ENCODE measurements around the gene BTF3L4.

DNA sequence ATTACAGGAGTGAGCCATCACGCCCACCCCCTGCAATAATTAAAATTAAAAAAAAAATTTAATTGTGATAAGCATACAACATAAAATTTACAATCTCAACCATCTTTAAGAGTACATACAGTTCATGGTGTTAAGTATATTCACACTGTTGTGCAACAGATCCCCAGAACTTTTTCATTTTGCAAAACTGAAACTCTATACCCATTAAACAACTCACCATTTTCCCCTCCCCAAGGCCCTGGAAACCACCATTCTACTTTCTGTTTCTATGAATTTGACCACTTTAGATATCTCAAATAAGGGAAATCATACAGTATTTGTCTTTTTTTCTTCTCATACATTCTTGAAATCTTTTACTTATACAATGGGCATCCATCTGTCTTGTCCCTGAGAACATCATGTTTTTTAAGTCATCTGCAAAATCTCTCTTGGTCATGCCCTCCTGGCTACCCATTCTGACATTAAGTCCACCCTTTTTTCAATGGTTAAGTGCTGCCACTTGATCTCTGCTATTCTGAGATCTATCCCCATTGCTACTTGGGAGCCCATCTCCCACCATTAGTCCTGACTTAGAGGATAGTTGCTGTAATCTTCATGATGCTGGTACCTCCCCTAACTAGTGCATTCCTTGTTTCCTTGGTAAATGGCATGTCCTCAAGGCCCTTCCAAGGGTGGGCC, 46.4 kb downstream of the BTF3L4 start:
- TF ChIP-seq, protein P1, sequence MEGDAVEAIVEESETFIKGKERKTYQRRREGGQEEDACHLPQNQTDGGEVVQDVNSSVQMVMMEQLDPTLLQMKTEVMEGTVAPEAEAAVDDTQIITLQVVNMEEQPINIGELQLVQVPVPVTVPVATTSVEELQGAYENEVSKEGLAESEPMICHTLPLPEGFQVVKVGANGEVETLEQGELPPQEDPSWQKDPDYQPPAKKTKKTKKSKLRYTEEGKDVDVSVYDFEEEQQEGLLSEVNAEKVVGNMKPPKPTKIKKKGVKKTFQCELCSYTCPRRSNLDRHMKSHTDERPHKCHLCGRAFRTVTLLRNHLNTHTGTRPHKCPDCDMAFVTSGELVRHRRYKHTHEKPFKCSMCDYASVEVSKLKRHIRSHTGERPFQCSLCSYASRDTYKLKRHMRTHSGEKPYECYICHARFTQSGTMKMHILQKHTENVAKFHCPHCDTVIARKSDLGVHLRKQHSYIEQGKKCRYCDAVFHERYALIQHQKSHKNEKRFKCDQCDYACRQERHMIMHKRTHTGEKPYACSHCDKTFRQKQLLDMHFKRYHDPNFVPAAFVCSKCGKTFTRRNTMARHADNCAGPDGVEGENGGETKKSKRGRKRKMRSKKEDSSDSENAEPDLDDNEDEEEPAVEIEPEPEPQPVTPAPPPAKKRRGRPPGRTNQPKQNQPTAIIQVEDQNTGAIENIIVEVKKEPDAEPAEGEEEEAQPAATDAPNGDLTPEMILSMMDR (IDR thresholded peaks at IDR 0.05): no peak
- TF ChIP-seq POLR2AphosphoS5 (IDR thresholded peaks at IDR 0.05; ENCODE audit: low read depth, low read length): no peak
- TF ChIP-seq, protein P2, sequence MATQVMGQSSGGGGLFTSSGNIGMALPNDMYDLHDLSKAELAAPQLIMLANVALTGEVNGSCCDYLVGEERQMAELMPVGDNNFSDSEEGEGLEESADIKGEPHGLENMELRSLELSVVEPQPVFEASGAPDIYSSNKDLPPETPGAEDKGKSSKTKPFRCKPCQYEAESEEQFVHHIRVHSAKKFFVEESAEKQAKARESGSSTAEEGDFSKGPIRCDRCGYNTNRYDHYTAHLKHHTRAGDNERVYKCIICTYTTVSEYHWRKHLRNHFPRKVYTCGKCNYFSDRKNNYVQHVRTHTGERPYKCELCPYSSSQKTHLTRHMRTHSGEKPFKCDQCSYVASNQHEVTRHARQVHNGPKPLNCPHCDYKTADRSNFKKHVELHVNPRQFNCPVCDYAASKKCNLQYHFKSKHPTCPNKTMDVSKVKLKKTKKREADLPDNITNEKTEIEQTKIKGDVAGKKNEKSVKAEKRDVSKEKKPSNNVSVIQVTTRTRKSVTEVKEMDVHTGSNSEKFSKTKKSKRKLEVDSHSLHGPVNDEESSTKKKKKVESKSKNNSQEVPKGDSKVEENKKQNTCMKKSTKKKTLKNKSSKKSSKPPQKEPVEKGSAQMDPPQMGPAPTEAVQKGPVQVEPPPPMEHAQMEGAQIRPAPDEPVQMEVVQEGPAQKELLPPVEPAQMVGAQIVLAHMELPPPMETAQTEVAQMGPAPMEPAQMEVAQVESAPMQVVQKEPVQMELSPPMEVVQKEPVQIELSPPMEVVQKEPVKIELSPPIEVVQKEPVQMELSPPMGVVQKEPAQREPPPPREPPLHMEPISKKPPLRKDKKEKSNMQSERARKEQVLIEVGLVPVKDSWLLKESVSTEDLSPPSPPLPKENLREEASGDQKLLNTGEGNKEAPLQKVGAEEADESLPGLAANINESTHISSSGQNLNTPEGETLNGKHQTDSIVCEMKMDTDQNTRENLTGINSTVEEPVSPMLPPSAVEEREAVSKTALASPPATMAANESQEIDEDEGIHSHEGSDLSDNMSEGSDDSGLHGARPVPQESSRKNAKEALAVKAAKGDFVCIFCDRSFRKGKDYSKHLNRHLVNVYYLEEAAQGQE (IDR thresholded peaks at IDR 0.05; ENCODE audit: insufficient read depth in 1 of 2, low read depth in 2 of 2, low read length in 1 of 2): no peak
- no peak for TF ChIP-seq TCF7L2 (IDR thresholded peaks at IDR 0.05; ENCODE audit: low read depth, low read length)
- TF ChIP-seq SIN3A (IDR thresholded peaks at IDR 0.05; ENCODE audit: borderline replicate concordance, insufficient read depth, low read depth, low read length): no peak
